Measurements from ENCODE around the gene TRAK1.

TRAK1 gene

GRCh38 chr3:42209917-42210316, 118.8 kb downstream of the TRAK1 start:
- no peak for DNase-seq (ENCODE audit: low spot score)

GRCh38 chr3:42210726-42211125, 119.6 kb downstream of the TRAK1 start:
- no peak for DNase-seq (ENCODE audit: low spot score)

GRCh38 chr3:42213417-42213816, 122.3 kb downstream of the TRAK1 start:
- no peak for DNase-seq (ENCODE audit: low spot score)

- no peak for DNase-seq (ENCODE audit: low spot score)
These were observed 122.9 kb downstream of the TRAK1 start for GRCh38 chr3:42214064-42214463.

- peak; percentile 60 for DNase-seq (ENCODE audit: low spot score)
These were observed 123.6 kb downstream of the TRAK1 start for GRCh38 chr3:42214565-42215283.

DNA sequence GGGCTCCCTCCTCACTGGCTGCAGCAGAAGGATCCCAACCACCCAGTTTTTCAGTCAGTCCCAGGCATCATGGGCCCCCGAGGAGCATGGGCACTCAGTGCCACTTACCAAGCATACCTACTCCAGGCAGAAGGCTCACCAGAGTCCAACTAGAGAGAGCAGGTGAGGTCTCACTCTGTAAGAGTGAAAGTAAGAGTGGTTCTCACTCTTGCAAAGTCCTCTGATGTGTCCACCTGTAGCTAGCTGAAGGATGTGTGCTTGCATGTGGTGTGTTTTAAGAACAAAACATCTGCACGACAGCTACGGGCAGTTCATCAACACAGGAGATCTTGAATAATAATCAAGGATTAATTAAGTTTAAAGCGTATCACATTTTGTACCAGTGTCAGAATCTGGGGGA, 125.1 kb downstream of the TRAK1 start:
- no peak for DNase-seq (ENCODE audit: low spot score)

GRCh38 chr3:42216931-42217333, 125.8 kb downstream of the TRAK1 start:
- DNase-seq (ENCODE audit: low spot score) = peak; percentile 89

GRCh38 chr3:42220436-42221121, 129.4 kb downstream of the TRAK1 start:
- no peak for DNase-seq (ENCODE audit: low spot score)

DNA sequence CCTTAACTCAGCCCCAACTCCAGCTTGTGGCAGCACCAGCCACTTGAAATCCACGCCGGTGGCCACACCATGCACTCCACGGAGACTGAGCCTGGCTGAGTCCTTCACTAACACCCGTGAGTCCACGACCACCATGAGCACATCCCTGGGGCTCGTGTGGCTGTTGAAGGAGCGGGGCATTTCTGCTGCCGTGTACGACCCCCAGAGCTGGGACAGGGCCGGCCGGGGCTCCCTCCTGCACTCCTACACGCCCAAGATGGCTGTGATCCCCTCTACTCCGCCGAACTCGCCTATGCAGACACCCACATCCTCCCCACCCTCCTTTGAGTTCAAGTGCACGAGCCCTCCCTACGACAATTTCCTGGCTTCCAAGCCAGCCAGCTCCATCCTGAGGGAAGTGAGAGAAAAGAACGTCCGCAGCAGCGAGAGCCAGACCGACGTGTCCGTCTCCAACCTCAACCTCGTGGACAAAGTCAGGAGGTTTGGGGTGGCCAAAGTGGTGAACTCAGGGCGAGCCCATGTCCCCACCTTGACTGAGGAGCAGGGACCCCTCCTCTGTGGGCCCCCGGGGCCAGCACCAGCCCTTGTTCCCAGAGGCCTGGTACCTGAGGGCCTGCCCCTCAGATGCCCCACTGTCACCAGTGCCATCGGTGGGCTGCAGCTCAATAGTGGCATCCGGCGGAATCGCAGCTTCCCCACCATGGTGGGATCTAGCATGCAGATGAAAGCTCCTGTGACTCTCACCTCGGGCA, 132.0 kb downstream of the TRAK1 start:
- DNase-seq (ENCODE audit: low spot score) = no peak

DNA sequence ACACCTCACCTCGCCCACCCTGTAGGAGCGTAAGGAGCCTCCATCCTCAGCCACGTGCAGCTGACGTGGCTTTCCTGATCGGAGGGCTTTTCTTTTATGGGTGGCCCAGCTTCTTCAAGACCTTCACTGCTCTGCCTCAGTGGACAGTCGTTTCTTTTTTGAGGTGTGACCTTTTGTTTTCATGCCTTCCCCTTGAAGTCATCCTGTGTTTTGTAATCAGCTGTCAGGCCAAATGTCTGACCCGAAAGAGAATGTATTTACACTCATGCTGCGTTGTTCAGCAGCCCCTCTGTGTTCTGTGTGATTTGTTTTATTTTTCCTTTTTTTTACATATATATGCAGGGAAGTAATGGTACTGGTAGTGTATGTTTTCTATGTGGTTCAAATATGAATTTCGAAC, 133.0 kb downstream of the TRAK1 start:
- no peak for DNase-seq (ENCODE audit: low spot score)

DNA sequence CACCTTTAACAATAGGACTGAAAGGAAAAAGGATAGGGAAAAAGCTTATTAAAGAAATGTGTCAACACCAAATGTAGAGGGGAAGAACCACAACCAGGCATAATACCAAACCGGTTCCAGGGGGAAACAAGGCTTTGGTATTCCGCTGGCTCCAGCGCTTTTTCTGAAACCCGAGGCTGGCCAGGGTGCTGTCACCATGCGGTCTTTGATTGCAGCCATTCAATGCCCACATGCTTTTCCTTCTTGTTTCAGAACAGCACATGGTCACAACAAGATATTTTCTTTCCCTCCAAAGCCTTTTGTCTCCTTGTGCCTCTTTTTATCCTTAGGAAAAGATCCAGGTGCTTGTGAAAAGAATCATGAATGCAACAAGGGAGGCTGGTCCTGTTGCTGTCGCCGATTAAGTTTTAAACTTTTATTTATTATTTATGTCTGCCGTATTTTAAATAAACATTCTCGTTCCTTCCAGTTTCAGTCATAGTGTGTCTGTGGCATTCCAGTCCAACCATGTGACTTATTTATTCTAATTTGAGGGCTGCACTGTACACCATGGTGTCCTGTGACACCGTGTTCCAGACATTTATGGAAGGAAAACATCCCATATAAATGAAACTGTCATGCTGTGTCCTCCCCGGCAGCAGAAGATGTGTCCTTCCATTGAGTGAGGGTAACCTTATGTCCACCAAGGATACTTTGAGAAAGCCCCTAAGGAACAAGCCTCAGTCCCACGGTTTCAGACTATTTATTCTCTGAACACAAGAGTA, 133.7 kb downstream of the TRAK1 start:
- no peak for DNase-seq (ENCODE audit: low spot score)

DNA sequence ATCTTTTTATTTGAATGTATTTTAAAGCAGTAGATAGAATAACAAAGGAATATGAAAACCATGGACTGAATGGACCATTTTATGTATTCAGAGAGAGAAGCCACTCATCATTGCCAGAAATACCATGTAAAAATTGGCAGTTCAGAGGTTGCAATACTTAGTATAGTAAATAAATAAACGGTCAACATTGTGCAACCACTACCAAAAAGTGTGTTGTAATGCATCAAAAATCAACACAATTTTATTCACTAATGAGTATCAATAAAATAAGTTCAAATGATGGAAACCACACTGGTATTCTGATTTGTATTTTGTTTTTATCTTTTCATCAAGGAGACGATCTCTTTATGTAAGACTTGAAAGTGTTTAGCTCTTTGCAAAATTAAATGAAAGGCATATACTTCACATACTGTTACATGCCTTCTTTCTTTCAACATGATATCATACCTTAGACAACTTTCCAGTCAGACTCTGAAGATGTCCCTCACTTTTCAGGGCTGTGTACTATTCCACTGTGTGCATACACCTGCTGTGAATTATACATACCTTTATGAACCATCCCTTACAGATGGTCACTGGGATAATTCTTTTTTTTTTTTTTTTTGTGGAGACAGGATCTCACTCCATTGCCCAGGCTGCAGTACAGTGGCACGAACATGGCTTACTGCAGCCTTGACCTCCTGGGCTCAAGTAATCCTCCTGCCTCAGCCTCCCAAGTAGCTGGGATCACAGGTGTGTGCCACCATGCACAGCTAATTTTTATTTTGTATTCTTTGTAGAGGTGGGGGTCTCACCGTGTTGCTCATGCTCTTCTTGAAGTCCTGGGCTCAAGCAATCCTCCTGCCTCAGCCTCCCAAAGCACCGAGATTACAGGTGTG, 134.6 kb downstream of the TRAK1 start:
- no peak for DNase-seq (ENCODE audit: low spot score)

GRCh38 chr3:42226470-42227425, 135.6 kb downstream of the TRAK1 start:
- DNase-seq (ENCODE audit: low spot score) = no peak

DNA sequence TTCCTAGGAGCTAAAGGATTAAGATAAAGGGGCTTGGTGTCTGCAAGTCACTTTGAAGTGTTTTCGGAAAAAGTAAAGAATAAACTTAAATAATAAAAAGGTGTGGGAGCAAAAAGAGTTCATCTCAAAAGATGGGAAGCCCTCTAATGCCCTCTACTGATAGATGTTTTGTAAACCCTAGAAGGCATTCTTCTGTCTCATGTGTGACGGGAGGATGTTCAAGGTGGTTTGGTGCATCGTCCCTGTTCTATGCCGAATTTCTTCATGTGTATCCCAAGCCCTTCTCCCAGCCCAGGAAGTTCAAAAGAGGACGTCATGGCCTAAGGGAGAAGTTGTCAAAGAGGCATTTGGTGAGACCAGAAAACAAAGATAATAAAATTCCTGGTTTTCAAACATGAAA, 137.6 kb downstream of the TRAK1 start:
- DNase-seq (ENCODE audit: low spot score) = no peak

GRCh38 chr3:42229266-42229941, 138.2 kb downstream of the TRAK1 start:
- no peak for DNase-seq (ENCODE audit: low spot score)

DNA sequence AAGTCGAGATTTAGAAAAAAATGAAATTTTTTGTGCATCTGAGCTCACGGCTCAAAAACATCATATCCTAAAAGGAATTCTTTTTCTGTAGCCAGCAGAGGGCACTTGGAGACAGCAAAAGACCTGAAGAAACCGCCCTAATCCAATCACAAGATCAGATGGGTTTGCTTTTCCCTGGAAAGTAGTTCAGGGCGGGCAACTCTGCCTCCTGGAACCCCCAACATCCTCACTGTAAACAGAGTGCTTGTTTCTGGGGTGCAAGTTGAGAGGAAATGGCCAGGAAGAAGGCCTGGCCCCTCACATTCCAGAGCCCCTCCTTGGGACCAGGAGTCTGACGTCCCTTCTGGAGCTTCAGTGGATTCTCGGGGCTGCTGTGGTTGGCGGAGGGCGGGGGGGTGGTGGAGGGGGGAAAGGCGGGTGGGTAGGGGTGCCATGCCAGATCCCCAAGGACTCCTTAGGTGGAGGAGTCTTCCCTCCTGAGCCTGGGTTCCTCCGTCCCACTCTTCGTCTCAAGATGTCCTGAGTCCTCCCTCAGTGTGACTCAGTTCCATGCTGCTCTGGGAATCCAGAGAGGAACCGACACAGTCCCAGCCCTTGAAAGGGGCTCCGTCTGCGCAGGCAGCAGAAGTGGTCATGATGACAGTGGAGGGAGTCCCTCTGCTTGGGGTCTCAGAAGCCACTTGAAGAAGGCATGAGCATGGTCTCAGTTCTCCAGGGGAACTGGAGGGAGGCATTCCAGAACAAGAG, 139.0 kb downstream of the TRAK1 start:
- peak; percentile 71 for DNase-seq (ENCODE audit: low spot score)

DNA sequence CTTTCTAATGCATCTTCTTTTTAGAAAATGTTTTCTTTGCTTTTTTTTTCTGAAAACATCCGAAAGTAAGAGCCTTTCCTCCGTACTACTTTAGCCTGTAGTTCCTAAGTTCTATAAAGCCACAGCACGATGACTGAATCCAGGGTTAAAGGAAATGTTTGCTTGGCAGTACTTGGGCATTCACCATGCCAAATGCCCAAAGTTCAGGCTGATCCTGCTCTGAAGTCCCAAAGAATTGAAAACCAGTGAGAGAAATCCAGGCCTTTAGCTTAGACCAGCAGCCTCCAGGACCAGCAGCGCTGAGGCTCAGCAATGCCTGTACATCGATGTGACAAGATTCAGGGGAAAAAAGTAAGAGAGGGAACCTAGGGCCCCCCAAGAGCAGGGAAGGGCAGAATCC, 139.7 kb downstream of the TRAK1 start:
- DNase-seq (ENCODE audit: low spot score) = no peak

DNA sequence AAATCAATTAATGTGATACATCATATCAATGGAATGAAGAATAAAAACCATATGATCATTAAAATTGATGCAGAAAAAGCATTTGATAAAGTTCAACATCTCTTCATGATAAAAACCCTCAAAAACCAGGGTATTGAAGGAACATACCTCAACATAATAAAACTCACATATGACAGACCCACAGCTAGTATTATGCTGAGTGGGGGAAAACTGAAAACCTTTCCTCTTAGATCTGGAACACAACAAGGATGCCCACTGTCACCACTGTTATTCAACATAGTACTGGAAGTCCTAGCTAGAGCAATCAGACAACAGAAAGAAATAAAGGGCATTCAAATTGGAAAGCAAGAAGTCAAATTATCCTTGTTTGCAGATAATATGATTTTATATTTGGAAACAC, 144.4 kb downstream of the TRAK1 start:
- DNase-seq (ENCODE audit: low spot score) = no peak

GRCh38 chr3:42236611-42237010, 145.5 kb downstream of the TRAK1 start:
- no peak for DNase-seq (ENCODE audit: low spot score)

Data from hepatic stellate cell (primary cell).